ENCODE measurements around the gene SPG7. TPM values are rescaled to one million over a fixed set of nuclear protein-coding genes. Genes with fewer than 3 reads are reported as not detected.

Gene SPG7
- total RNA-seq, 1 experiment from 2014 or later = 119 TPM

DNA sequence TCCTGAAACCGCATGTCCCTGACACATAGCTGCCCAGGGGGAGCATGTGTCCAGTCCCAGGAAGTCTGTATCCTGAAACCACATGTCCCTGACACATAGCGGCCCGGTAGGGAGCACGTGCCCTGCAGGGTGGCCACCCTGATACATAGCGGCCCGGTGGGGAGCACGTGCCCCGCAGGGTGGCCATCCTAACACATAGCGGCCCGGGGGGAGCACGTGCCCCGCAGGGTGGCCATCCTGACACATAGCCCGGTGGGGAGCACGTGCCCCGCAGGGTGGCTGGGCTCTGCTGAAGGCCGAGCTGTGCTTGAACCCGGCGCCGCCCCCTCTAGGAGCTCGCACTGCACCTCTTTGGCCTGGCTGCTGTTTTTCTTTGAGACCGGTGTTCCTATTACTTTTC lies 33.6 kb downstream of the SPG7 start:
- no peaks in the 10 kb centered on the region for H4K20me1 ChIP-seq (ENCODE audit: control insufficient read depth, insufficient read depth, insufficient read length)
- no peak overlapping the region for H3K4me3 Mint-ChIP-seq
- WGBS (ENCODE audit: extremely low coverage, insufficient read length, low lambda C conversion rate) = no CpG with 5 or more reads among the region's 21 CpGs

More for the DNA sequence above, 33.6 kb downstream of the SPG7 start:
- TF ChIP-seq, protein P1, sequence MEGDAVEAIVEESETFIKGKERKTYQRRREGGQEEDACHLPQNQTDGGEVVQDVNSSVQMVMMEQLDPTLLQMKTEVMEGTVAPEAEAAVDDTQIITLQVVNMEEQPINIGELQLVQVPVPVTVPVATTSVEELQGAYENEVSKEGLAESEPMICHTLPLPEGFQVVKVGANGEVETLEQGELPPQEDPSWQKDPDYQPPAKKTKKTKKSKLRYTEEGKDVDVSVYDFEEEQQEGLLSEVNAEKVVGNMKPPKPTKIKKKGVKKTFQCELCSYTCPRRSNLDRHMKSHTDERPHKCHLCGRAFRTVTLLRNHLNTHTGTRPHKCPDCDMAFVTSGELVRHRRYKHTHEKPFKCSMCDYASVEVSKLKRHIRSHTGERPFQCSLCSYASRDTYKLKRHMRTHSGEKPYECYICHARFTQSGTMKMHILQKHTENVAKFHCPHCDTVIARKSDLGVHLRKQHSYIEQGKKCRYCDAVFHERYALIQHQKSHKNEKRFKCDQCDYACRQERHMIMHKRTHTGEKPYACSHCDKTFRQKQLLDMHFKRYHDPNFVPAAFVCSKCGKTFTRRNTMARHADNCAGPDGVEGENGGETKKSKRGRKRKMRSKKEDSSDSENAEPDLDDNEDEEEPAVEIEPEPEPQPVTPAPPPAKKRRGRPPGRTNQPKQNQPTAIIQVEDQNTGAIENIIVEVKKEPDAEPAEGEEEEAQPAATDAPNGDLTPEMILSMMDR (conservative IDR thresholded peaks at IDR 0.05) = no peak
- no peak overlapping the region for H3K18ac ChIP-seq (ENCODE audit: insufficient read length, low read depth, low read length)
- no peaks in the 10 kb centered on the region for H3K79me1 ChIP-seq (ENCODE audit: insufficient read depth, low read depth, low read length, poor library complexity, severe bottlenecking)
- no peak overlapping the region for H2BK120ac ChIP-seq (ENCODE audit: low read depth, low read length, poor library complexity, severe bottlenecking)
- no peak overlapping the region for H4K8ac ChIP-seq (replicated peaks; ENCODE audit: insufficient read length, low read depth, low read length)
- no peak overlapping the region for H3K56ac ChIP-seq (ENCODE audit: insufficient read length, low read depth, low read length)
- no peaks in the 10 kb centered on the region for H3K27me3 ChIP-seq (ENCODE audit: insufficient read depth, low read length)
- H4K91ac ChIP-seq (ENCODE audit: insufficient read length, low read depth, low read length) = no peak overlapping the region
- H3K79me2 ChIP-seq (ENCODE audit: insufficient read depth, low read length) = no peaks in the 10 kb centered on the region
- H3K14ac ChIP-seq (ENCODE audit: insufficient read depth, low read length) = no peak overlapping the region
- no peak overlapping the region for H2BK15ac ChIP-seq (ENCODE audit: low read depth, low read length)
- H3K23ac ChIP-seq (ENCODE audit: insufficient read length, low read depth, low read length) = no peak overlapping the region
- H3K36me3 Mint-ChIP-seq (ENCODE audit: insufficient read depth in 1 of 3, low read depth in 3 of 3) = peaks cover 10 to 60% (median 47%) of the 10 kb centered on the region in 3 experiments; a peak in 5 of 7 replicates
- no peak overlapping the region for H3K9ac ChIP-seq (ENCODE audit: extremely low read depth, insufficient read length, low read length)
- H3K9me3 Mint-ChIP-seq = no peaks in the 10 kb centered on the region
- H2AFZ ChIP-seq (ENCODE audit: low read length) = no peak overlapping the region
- no peaks in the 10 kb centered on the region for H3K4me1 ChIP-seq (ENCODE audit: insufficient read depth, low read length)
- H3T11ph ChIP-seq (ENCODE audit: low read length) = no peak overlapping the region
- no peak overlapping the region for H2BK12ac ChIP-seq (ENCODE audit: insufficient read length, low read depth, low read length)
- no peaks in the 10 kb centered on the region for H3K27me3 Mint-ChIP-seq (ENCODE audit: low read depth)
- peak overlapping the region in 2 of 3 experiments; percentile 11 to 47; a peak in 1 of 7 replicates for H3K27ac Mint-ChIP-seq
- no peak overlapping the region for H3K4me2 ChIP-seq (ENCODE audit: insufficient read depth, insufficient read length, low read length)
- H4K5ac ChIP-seq (ENCODE audit: insufficient read length, low read depth, low read length) = no peak overlapping the region
- H2AK5ac ChIP-seq (ENCODE audit: insufficient read length, low read length) = no peak overlapping the region
- no peak overlapping the region for H2BK5ac ChIP-seq (ENCODE audit: insufficient read length, low read length)
- no peak for DNase-seq
- no peak overlapping the region for H3K27ac ChIP-seq (ENCODE audit: insufficient read length, low read depth, low read length)
- H3K4me1 Mint-ChIP-seq = no peaks in the 10 kb centered on the region
- no peaks in the 10 kb centered on the region for H3K9me3 ChIP-seq (ENCODE audit: control insufficient read depth, low read depth, low read length)
- no peaks in the 10 kb centered on the region for H3K23me2 ChIP-seq (ENCODE audit: insufficient read length, low read depth, low read length, poor library complexity, severe bottlenecking)
- no peak overlapping the region for H3K4ac ChIP-seq (ENCODE audit: low read depth, low read length)
- H2BK20ac ChIP-seq (ENCODE audit: low read depth, low read length, poor library complexity, severe bottlenecking) = no peak overlapping the region
